DND-41 (cell line): ENCODE data around the gene MAP1LC3B.

Experiments
- ATAC-seq: fragments of 200-7000 bp; cut with Tn5 transposase; 3 replicates; pipeline ENCODE4 v1.9.1; 2021; ENCODE audit warnings: low read depth; ENCODE audit not compliant: insufficient read depth
- DNase-seq: peaks from one replicate; pipeline ENCODE4 v3.0.0-alpha.2; 2020
- H2AFZ ChIP-seq: 2 replicates; pipeline ENCODE4 v1.6.0; 2012; ENCODE audit warnings: low read depth, low read length
- H3K27ac ChIP-seq: 2 replicates; pipeline ENCODE4 v1.5.1; 2012; ENCODE audit warnings: low read length, inconsistent platforms
- H3K27me3 ChIP-seq: fragments of 200-600 bp; sonication (generic); 2 replicates; pipeline ENCODE4 v1.6.0; 2012; ENCODE audit warnings: low read length, mild to moderate bottlenecking, inconsistent platforms; ENCODE audit not compliant: insufficient read depth, poor library complexity
- H3K36me3 ChIP-seq: 2 replicates; pipeline ENCODE4 v1.5.1; 2012; ENCODE audit warnings: low read length, inconsistent platforms; ENCODE audit not compliant: insufficient read depth
- H3K4me1 ChIP-seq: 2 replicates; pipeline ENCODE4 v1.5.1; 2012; ENCODE audit warnings: mild to moderate bottlenecking, low read length; ENCODE audit not compliant: insufficient read depth
- H3K4me2 ChIP-seq: 2 replicates; pipeline ENCODE4 v1.6.0; 2012; ENCODE audit warnings: mild to moderate bottlenecking, moderate library complexity, low read length, inconsistent platforms; ENCODE audit not compliant: insufficient read depth
- H3K4me3 ChIP-seq, 2 experiments: fragments of 200-600 bp in 1 of 2; shearing (Covaris generic) in 1 of 2; 2 replicates each; pipeline ENCODE4 v1.5.1; 2012 to 2016; ENCODE audit warnings: inconsistent platforms in 2 of 2, low read length in 2 of 2, mild to moderate bottlenecking in 2 of 2, low read depth in 1 of 2, moderate library complexity in 1 of 2
- H3K79me2 ChIP-seq: 2 replicates; pipeline ENCODE4 v1.6.0; 2012; ENCODE audit warnings: low read length, inconsistent platforms; ENCODE audit not compliant: insufficient read depth
- H3K9ac ChIP-seq: 2 replicates; pipeline ENCODE4 v1.6.0; 2012; ENCODE audit warnings: low read depth, mild to moderate bottlenecking, inconsistent platforms, low read length, moderate library complexity
- H3K9me3 ChIP-seq: 2 replicates; pipeline ENCODE4 v1.5.1; 2012; ENCODE audit warnings: low read length, moderate library complexity, mild to moderate bottlenecking, inconsistent platforms; ENCODE audit not compliant: insufficient read depth, severe bottlenecking
- H4K20me1 ChIP-seq: 2 replicates; pipeline ENCODE4 v1.6.0; 2012; ENCODE audit warnings: low read length; ENCODE audit not compliant: insufficient read depth
- CTCF ChIP-seq: IDR thresholded peaks from 2 replicates; pipeline ENCODE4 v1.5.1; 2012; ENCODE audit warnings: borderline replicate concordance, low read length, moderate library complexity, mild to moderate bottlenecking; ENCODE audit not compliant: poor library complexity, severe bottlenecking; ENCODE audit errors: extremely low read depth
- EZH2 ChIP-seq: IDR thresholded peaks from 3 replicates; pipeline ENCODE4 v1.6.1; 2012; ENCODE audit warnings: borderline replicate concordance, low read depth, mild to moderate bottlenecking, moderate library complexity, low read length, inconsistent platforms; ENCODE audit not compliant: severe bottlenecking

The MAP1LC3B gene

GRCh38 chr16:87351320-87351698 lies 40.8 kb upstream of the MAP1LC3B start:
- Histone ChIP-seq H3K27me3 (no peaks in the 10 kb centered on the region), H3K4me2 (no peak overlapping the region), H3K9me3 (no peaks in the 10 kb centered on the region), H3K36me3 (peaks cover 43% of the 10 kb centered on the region), H3K9ac (no peak overlapping the region), H3K4me1 (peaks cover 19% of the 10 kb centered on the region), H2AFZ (no peak overlapping the region), H3K4me3 (no peak overlapping the region), H3K79me2 (peaks cover 60% of the 10 kb centered on the region), H4K20me1 (peaks cover 7% of the 10 kb centered on the region), H3K27ac (no peak overlapping the region)
- no peak for ATAC-seq
- no peak for DNase-seq
- no peak for TF ChIP-seq EZH2
- TF ChIP-seq CTCF = no peak

- Histone ChIP-seq H3K9ac (no peak overlapping the region), H3K27ac (no peak overlapping the region), H3K79me2 (peaks cover 49% of the 10 kb centered on the region), H4K20me1 (peaks cover 7% of the 10 kb centered on the region), H3K4me3 (no peak overlapping the region), H3K9me3 (no peaks in the 10 kb centered on the region), H3K27me3 (no peaks in the 10 kb centered on the region), H3K4me1 (peaks cover 6% of the 10 kb centered on the region; the same call in 1 of the 2 replicates), H2AFZ (no peak overlapping the region), H3K4me2 (no peak overlapping the region), H3K36me3 (peaks cover 37% of the 10 kb centered on the region)
- DNase-seq (no peak), ATAC-seq (no peak)
- TF ChIP-seq EZH2 (no peak), CTCF (no peak)
Measured at GRCh38 chr16:87352818-87353217, 39.3 kb upstream of the MAP1LC3B start.

- no peaks in the 10 kb centered on the region for H3K27me3 ChIP-seq
- TF ChIP-seq EZH2 = no peak
- no peak for TF ChIP-seq CTCF
- no peak overlapping the region for H3K4me2 ChIP-seq
- ATAC-seq (no peak), DNase-seq (no peak)
- no peak overlapping the region for H3K4me3 ChIP-seq
- H3K9ac ChIP-seq = no peak overlapping the region
- H3K79me2 ChIP-seq = peaks cover 41% of the 10 kb centered on the region
- no peak overlapping the region for H2AFZ ChIP-seq
- no peaks in the 10 kb centered on the region for H3K9me3 ChIP-seq
- peaks cover 11% of the 10 kb centered on the region for H4K20me1 ChIP-seq
- peaks cover 37% of the 10 kb centered on the region for H3K36me3 ChIP-seq
- no peaks in the 10 kb centered on the region for H3K4me1 ChIP-seq
- no peak overlapping the region for H3K27ac ChIP-seq
Measured at GRCh38 chr16:87353613-87354012, 38.5 kb upstream of the MAP1LC3B start.

GRCh38 chr16:87356491-87356853 lies 35.7 kb upstream of the MAP1LC3B start:
- TF ChIP-seq EZH2 (no peak), CTCF (no peak)
- H3K9ac ChIP-seq = no peak overlapping the region
- H3K27me3 ChIP-seq = no peaks in the 10 kb centered on the region
- H2AFZ ChIP-seq = no peak overlapping the region
- H3K4me1 ChIP-seq = no peaks in the 10 kb centered on the region
- no peak overlapping the region for H3K4me2 ChIP-seq
- peaks cover 55% of the 10 kb centered on the region for H3K36me3 ChIP-seq
- no peaks in the 10 kb centered on the region for H3K9me3 ChIP-seq
- H3K4me3 ChIP-seq = no peak overlapping the region
- DNase-seq (no peak), ATAC-seq (no peak)
- no peak overlapping the region for H3K27ac ChIP-seq
- peaks cover 35% of the 10 kb centered on the region for H3K79me2 ChIP-seq
- H4K20me1 ChIP-seq = peaks cover 32% of the 10 kb centered on the region
